ENCODE measurements around the gene RASGRF2.

The RASGRF2 gene

GRCh38 chr5:81241001-81241400 lies 280.8 kb downstream of the RASGRF2 start:
- DNase-seq: no peak
- H3K4me1 ChIP-seq (ENCODE audit: control insufficient read depth in 1 of 2, insufficient read depth in 2 of 2, low read length in 2 of 2): peaks cover 15 to 30% of the 10 kb centered on the region in 2 experiments
- no peak overlapping the region for H2BK12ac ChIP-seq (ENCODE audit: low read length)
- H3K9ac ChIP-seq (ENCODE audit: low read length): no peak overlapping the region
- H3K4ac ChIP-seq (ENCODE audit: low read depth, low read length): no peak overlapping the region
- H2BK5ac ChIP-seq (ENCODE audit: low read depth, low read length, poor library complexity): no peak overlapping the region
- no peak overlapping the region for H4K8ac ChIP-seq (ENCODE audit: low read depth, low read length)
- H3K23ac ChIP-seq (ENCODE audit: low read length): no peak overlapping the region
- no peaks in the 10 kb centered on the region for H3K27me3 ChIP-seq (ENCODE audit: insufficient read depth, low read length)
- no peak overlapping the region for H2BK120ac ChIP-seq (ENCODE audit: insufficient read depth, low read length, poor library complexity)
- H4K12ac ChIP-seq (ENCODE audit: low read depth, low read length): no peak overlapping the region
- no peak overlapping the region for H3K4me3 ChIP-seq (ENCODE audit: low read depth, low read length)
- peaks cover 3% of the 10 kb centered on the region for H3K79me1 ChIP-seq (ENCODE audit: low read length)
- no peak overlapping the region for H2AK5ac ChIP-seq (ENCODE audit: low read length)
- H4K91ac ChIP-seq (ENCODE audit: low read depth, low read length): no peak overlapping the region
- no peak overlapping the region for H3K4me2 ChIP-seq (ENCODE audit: low read length)
- H3K9me3 ChIP-seq (ENCODE audit: insufficient read depth, low read depth, low read length): peaks cover 2% of the 10 kb centered on the region
- H3K14ac ChIP-seq (ENCODE audit: low read length): no peak overlapping the region
- no peak overlapping the region for H3K27ac ChIP-seq (ENCODE audit: low read depth, low read length)
- no peak overlapping the region for H2AFZ ChIP-seq (ENCODE audit: insufficient read depth, low read length, poor library complexity)
- H3K79me2 ChIP-seq (ENCODE audit: control insufficient read depth, insufficient read depth, low read length, poor library complexity): no peaks in the 10 kb centered on the region
- no CpG with 5 or more reads among the region's 5 CpGs for WGBS (ENCODE audit: extremely low coverage, insufficient coverage, insufficient read length)
- H3K18ac ChIP-seq (ENCODE audit: low read length): no peak overlapping the region
- peaks cover 3 to 5% of the 10 kb centered on the region in 2 experiments for H3K36me3 ChIP-seq (ENCODE audit: control insufficient read depth in 1 of 2, insufficient read depth in 2 of 2, low read length in 2 of 2)

- Histone ChIP-seq H3K79me1 (ENCODE audit: low read length) (peaks cover 8% of the 10 kb centered on the region), H3K4me3 (ENCODE audit: low read depth, low read length) (no peak overlapping the region), H4K8ac (ENCODE audit: low read depth, low read length) (no peak overlapping the region), H3K4me2 (ENCODE audit: low read length) (no peak overlapping the region), H3K9me3 (ENCODE audit: insufficient read depth, low read depth, low read length) (peaks cover 2% of the 10 kb centered on the region), H3K27me3 (ENCODE audit: insufficient read depth, low read length) (no peaks in the 10 kb centered on the region), H3K27ac (ENCODE audit: low read depth, low read length) (peak overlapping the region; percentile 32), H3K4me1 (ENCODE audit: control insufficient read depth in 1 of 2, insufficient read depth in 2 of 2, low read length in 2 of 2) (peaks cover 22 to 37% of the 10 kb centered on the region in 2 experiments), H3K14ac (ENCODE audit: low read length) (peak overlapping the region; percentile 32), H4K91ac (ENCODE audit: low read depth, low read length) (peak overlapping the region; percentile 30), H3K36me3 (ENCODE audit: control insufficient read depth in 1 of 2, insufficient read depth in 2 of 2, low read length in 2 of 2) (peaks cover 3 to 5% of the 10 kb centered on the region in 2 experiments), H3K23ac (ENCODE audit: low read length) (no peak overlapping the region), H2BK120ac (ENCODE audit: insufficient read depth, low read length, poor library complexity) (no peak overlapping the region), H3K18ac (ENCODE audit: low read length) (no peak overlapping the region), H2BK12ac (ENCODE audit: low read length) (peak overlapping the region; percentile 34), H3K4ac (ENCODE audit: low read depth, low read length) (peak overlapping the region; percentile 31), H3K9ac (ENCODE audit: low read length) (no peak overlapping the region), H4K12ac (ENCODE audit: low read depth, low read length) (no peak overlapping the region), H2BK5ac (ENCODE audit: low read depth, low read length, poor library complexity) (no peak overlapping the region), H3K79me2 (ENCODE audit: control insufficient read depth, insufficient read depth, low read length, poor library complexity) (no peaks in the 10 kb centered on the region), H2AK5ac (ENCODE audit: low read length) (no peak overlapping the region), H2AFZ (ENCODE audit: insufficient read depth, low read length, poor library complexity) (no peak overlapping the region)
- no peak for DNase-seq
- WGBS (ENCODE audit: extremely low coverage, insufficient coverage, insufficient read length): no CpG with 5 or more reads among the region's 8 CpGs
These were observed 281.9 kb downstream of the RASGRF2 start for GRCh38 chr5:81241961-81242648.

- Histone ChIP-seq H3K23ac (ENCODE audit: low read length) (no peak overlapping the region), H3K9me3 (ENCODE audit: insufficient read depth, low read depth, low read length) (peaks cover 2% of the 10 kb centered on the region), H4K8ac (ENCODE audit: low read depth, low read length) (no peak overlapping the region), H3K4me2 (ENCODE audit: low read length) (no peak overlapping the region), H2BK12ac (ENCODE audit: low read length) (no peak overlapping the region), H3K4ac (ENCODE audit: low read depth, low read length) (no peak overlapping the region), H3K27ac (ENCODE audit: low read depth, low read length) (no peak overlapping the region), H3K4me1 (ENCODE audit: control insufficient read depth in 1 of 2, insufficient read depth in 2 of 2, low read length in 2 of 2) (peaks cover 23 to 42% of the 10 kb centered on the region in 2 experiments), H3K9ac (ENCODE audit: low read length) (no peak overlapping the region), H3K79me2 (ENCODE audit: control insufficient read depth, insufficient read depth, low read length, poor library complexity) (no peaks in the 10 kb centered on the region), H3K79me1 (ENCODE audit: low read length) (peaks cover 11% of the 10 kb centered on the region), H3K14ac (ENCODE audit: low read length) (no peak overlapping the region), H3K4me3 (ENCODE audit: low read depth, low read length) (no peak overlapping the region), H4K12ac (ENCODE audit: low read depth, low read length) (no peak overlapping the region), H2AFZ (ENCODE audit: insufficient read depth, low read length, poor library complexity) (no peak overlapping the region), H2BK5ac (ENCODE audit: low read depth, low read length, poor library complexity) (no peak overlapping the region), H3K27me3 (ENCODE audit: insufficient read depth, low read length) (no peaks in the 10 kb centered on the region), H3K36me3 (ENCODE audit: control insufficient read depth in 1 of 2, insufficient read depth in 2 of 2, low read length in 2 of 2) (peaks cover 3 to 5% of the 10 kb centered on the region in 2 experiments), H3K18ac (ENCODE audit: low read length) (no peak overlapping the region), H2BK120ac (ENCODE audit: insufficient read depth, low read length, poor library complexity) (no peak overlapping the region), H4K91ac (ENCODE audit: low read depth, low read length) (no peak overlapping the region), H2AK5ac (ENCODE audit: low read length) (no peak overlapping the region)
- peak in 1 of 2 donors; percentile 23 for DNase-seq
- WGBS (ENCODE audit: extremely low coverage, insufficient coverage, insufficient read length): no CpG with 5 or more reads among the region's 4 CpGs
These were observed 282.8 kb downstream of the RASGRF2 start for GRCh38 chr5:81242906-81243436.

GRCh38 chr5:81244451-81244850 lies 284.3 kb downstream of the RASGRF2 start:
- Histone ChIP-seq H3K9ac (ENCODE audit: low read length) (no peak overlapping the region), H3K79me2 (ENCODE audit: control insufficient read depth, insufficient read depth, low read length, poor library complexity) (no peaks in the 10 kb centered on the region), H2AFZ (ENCODE audit: insufficient read depth, low read length, poor library complexity) (no peak overlapping the region), H3K4ac (ENCODE audit: low read depth, low read length) (no peak overlapping the region), H3K4me2 (ENCODE audit: low read length) (no peak overlapping the region), H3K9me3 (ENCODE audit: insufficient read depth, low read depth, low read length) (peaks cover 2% of the 10 kb centered on the region), H3K18ac (ENCODE audit: low read length) (no peak overlapping the region), H2BK12ac (ENCODE audit: low read length) (no peak overlapping the region), H4K12ac (ENCODE audit: low read depth, low read length) (no peak overlapping the region), H4K91ac (ENCODE audit: low read depth, low read length) (no peak overlapping the region), H2AK5ac (ENCODE audit: low read length) (no peak overlapping the region), H3K4me3 (ENCODE audit: low read depth, low read length) (no peak overlapping the region), H3K27me3 (ENCODE audit: insufficient read depth, low read length) (no peaks in the 10 kb centered on the region), H4K8ac (ENCODE audit: low read depth, low read length) (no peak overlapping the region), H3K4me1 (ENCODE audit: control insufficient read depth in 1 of 2, insufficient read depth in 2 of 2, low read length in 2 of 2) (peaks cover 27 to 47% of the 10 kb centered on the region in 2 experiments), H3K79me1 (ENCODE audit: low read length) (peaks cover 13% of the 10 kb centered on the region), H3K23ac (ENCODE audit: low read length) (no peak overlapping the region), H3K14ac (ENCODE audit: low read length) (no peak overlapping the region), H3K36me3 (ENCODE audit: control insufficient read depth in 1 of 2, insufficient read depth in 2 of 2, low read length in 2 of 2) (peaks cover 0 to 5% of the 10 kb centered on the region in 2 experiments), H3K27ac (ENCODE audit: low read depth, low read length) (no peak overlapping the region), H2BK5ac (ENCODE audit: low read depth, low read length, poor library complexity) (no peak overlapping the region), H2BK120ac (ENCODE audit: insufficient read depth, low read length, poor library complexity) (no peak overlapping the region)
- no peak for DNase-seq
- WGBS (ENCODE audit: extremely low coverage, insufficient coverage, insufficient read length): no CpG with 5 or more reads among the region's 4 CpGs

Measured in trophoblast cell (in vitro differentiated cells and primary cell).